HG03442 (cell line): ENCODE results near the gene PFKP.

Source experiments
- ATAC-seq: cut with Tn5 transposase; IDR thresholded peaks from one replicate; pipeline ENCODE4 v1.9.1; 2021; ENCODE audit warnings: mild to moderate bottlenecking, moderate library complexity; ENCODE audit not compliant: unreplicated experiment

PFKP gene

GRCh38 chr10:3179174-3179573 lies 111.8 kb downstream of the PFKP start:
- no peak for ATAC-seq

- no peak for ATAC-seq
These were observed 113.1 kb downstream of the PFKP start for GRCh38 chr10:3180355-3181025.

- ATAC-seq = no peak
These were observed 118.0 kb downstream of the PFKP start for GRCh38 chr10:3185386-3185785.

GRCh38 chr10:3186368-3186767 lies 119.0 kb downstream of the PFKP start:
- ATAC-seq = no peak
